ENCODE measurements around the gene DQX1.

The DQX1 gene

DNA sequence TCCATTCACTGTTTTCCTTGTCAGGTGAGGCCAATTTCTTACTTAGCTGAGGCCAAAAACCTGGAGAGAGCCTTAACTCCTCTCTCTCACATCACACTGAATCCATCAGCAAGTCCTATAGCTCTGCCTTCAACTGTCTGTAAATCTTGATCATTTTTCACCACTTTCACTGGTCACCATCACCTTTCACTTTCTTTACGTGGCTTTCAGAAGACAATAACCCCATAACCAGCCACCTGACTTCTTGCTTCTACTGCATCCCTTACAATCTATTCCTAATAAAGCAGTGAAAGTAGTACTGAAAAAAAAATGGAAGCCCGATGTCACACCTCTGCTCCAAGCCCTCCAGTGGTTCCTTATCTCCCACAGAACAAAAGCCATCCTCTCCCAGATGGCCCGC, 20.0 kb upstream of the DQX1 start:
- H3K4me3 Mint-ChIP-seq: no peak overlapping the region
- H3K36me3 Mint-ChIP-seq (ENCODE audit: low read depth): peaks cover 4% of the 10 kb centered on the region
- H3K4me1 Mint-ChIP-seq: peaks cover 20% of the 10 kb centered on the region
- H3K9me3 Mint-ChIP-seq: no peaks in the 10 kb centered on the region
- H3K27ac Mint-ChIP-seq: no peak overlapping the region
- TF ChIP-seq, protein P1, sequence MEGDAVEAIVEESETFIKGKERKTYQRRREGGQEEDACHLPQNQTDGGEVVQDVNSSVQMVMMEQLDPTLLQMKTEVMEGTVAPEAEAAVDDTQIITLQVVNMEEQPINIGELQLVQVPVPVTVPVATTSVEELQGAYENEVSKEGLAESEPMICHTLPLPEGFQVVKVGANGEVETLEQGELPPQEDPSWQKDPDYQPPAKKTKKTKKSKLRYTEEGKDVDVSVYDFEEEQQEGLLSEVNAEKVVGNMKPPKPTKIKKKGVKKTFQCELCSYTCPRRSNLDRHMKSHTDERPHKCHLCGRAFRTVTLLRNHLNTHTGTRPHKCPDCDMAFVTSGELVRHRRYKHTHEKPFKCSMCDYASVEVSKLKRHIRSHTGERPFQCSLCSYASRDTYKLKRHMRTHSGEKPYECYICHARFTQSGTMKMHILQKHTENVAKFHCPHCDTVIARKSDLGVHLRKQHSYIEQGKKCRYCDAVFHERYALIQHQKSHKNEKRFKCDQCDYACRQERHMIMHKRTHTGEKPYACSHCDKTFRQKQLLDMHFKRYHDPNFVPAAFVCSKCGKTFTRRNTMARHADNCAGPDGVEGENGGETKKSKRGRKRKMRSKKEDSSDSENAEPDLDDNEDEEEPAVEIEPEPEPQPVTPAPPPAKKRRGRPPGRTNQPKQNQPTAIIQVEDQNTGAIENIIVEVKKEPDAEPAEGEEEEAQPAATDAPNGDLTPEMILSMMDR (IDR thresholded peaks at IDR 0.05; ENCODE audit: unreplicated experiment in 3 of 3): no peak
- peaks cover 3% of the 10 kb centered on the region for H3K27me3 Mint-ChIP-seq (ENCODE audit: low read depth)

DNA sequence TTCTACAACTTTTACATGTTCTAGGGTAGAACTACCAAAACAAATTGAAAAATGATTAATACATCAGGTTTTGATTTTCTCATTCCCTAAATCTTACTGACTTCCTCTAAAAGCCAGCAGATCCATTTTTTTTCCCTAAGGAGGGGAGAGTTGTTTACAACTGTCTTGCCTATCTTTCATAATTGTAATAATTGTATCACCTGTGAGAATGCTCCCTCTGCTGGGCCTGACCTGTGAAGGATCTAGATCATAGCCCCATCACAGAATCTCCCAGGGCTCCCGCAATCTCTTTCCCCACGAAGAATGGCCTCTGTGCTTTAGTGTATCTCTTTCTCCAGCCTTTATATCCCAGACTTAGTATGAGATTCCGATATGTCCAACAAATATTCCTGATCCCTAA, 18.6 kb upstream of the DQX1 start:
- H3K27ac Mint-ChIP-seq: no peak overlapping the region
- H3K9me3 Mint-ChIP-seq: no peaks in the 10 kb centered on the region
- no peak overlapping the region for H3K4me3 Mint-ChIP-seq
- H3K27me3 Mint-ChIP-seq (ENCODE audit: low read depth): peaks cover 3% of the 10 kb centered on the region
- TF ChIP-seq, protein P1 (IDR thresholded peaks at IDR 0.05; ENCODE audit: unreplicated experiment in 3 of 3): no peak
- peaks cover 14% of the 10 kb centered on the region for H3K4me1 Mint-ChIP-seq
- H3K36me3 Mint-ChIP-seq (ENCODE audit: low read depth): peaks cover 7% of the 10 kb centered on the region

DNA sequence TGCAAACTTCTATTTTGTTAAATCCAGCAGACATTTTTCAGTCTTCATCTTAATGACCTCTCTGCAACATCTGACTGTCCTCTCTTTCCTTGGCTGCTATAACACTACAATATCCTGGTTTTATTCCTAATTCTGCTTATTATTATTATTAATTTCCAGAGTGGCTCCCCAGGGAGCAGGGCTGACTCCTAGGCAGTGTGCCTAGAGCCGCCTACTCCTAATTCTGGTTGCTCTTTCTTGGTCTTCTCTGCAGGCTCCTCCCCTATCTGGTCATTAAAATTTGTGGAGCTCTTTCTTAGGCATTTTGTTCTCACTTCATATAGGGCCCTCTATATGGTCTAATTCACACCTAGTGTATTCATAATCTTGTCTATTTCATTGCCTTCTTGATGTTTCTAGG, 16.9 kb upstream of the DQX1 start:
- Mint-ChIP-seq H3K4me3 (no peak overlapping the region), H3K27me3 (ENCODE audit: low read depth) (peaks cover 2% of the 10 kb centered on the region), H3K27ac (no peak overlapping the region), H3K36me3 (ENCODE audit: low read depth) (peaks cover 7% of the 10 kb centered on the region), H3K9me3 (no peaks in the 10 kb centered on the region), H3K4me1 (peaks cover 5% of the 10 kb centered on the region)
- TF ChIP-seq, protein P1 (IDR thresholded peaks at IDR 0.05; ENCODE audit: unreplicated experiment in 3 of 3): no peak

DNA sequence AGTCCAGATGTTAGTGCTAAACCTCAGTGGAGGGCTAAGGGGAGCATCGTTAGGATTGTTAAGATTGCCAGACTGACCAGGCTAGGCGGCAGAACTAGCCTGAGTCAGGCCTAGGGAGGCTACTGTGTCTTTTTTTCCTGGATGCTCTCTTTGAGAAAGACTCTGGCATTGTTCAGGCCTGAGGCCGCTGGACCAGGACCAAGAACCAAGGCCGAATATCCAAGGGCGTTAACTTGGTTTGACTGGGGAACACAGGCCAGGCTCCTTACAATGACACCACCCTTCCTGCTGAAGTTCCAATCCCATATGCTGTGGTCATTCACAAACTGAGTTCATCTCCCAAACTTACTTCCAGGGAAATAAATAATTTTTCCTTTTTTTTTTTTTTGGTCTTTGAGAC, 14.3 kb upstream of the DQX1 start:
- H3K36me3 Mint-ChIP-seq (ENCODE audit: low read depth): peaks cover 7% of the 10 kb centered on the region
- no peaks in the 10 kb centered on the region for H3K27me3 Mint-ChIP-seq (ENCODE audit: low read depth)
- peaks cover 4% of the 10 kb centered on the region for H3K4me1 Mint-ChIP-seq
- no peak overlapping the region for H3K4me3 Mint-ChIP-seq
- H3K27ac Mint-ChIP-seq: no peak overlapping the region
- H3K9me3 Mint-ChIP-seq: no peaks in the 10 kb centered on the region
- TF ChIP-seq, protein P1 (IDR thresholded peaks at IDR 0.05; ENCODE audit: unreplicated experiment in 3 of 3): no peak

DNA sequence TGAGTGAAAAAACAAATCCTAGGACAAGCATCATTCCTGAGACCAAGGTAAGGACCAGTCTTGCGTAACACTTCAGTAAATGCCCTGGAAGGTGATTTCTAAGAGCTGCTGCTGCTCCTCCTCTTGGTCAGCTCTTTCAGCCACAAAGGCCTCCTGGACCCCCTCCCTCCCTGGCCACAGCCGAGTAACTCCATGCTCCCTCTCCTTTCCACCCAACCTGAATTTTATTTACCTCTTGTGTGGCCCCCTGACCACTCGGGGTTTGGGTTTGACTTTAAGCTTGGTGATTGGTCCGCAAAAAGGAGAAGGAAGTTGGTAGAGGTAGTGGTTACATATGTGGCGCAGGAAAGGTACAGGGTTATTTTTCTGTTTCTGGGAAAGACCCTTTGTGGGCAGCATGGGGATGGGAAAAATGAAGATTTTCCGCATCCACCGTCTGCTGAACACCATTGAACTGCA, 12.9 kb upstream of the DQX1 start:
- Mint-ChIP-seq H3K27me3 (ENCODE audit: low read depth) (no peaks in the 10 kb centered on the region), H3K9me3 (no peaks in the 10 kb centered on the region), H3K36me3 (ENCODE audit: low read depth) (peaks cover 7% of the 10 kb centered on the region), H3K27ac (no peak overlapping the region), H3K4me1 (peaks cover 4% of the 10 kb centered on the region), H3K4me3 (no peak overlapping the region)
- TF ChIP-seq, protein P1 (IDR thresholded peaks at IDR 0.05; ENCODE audit: unreplicated experiment in 3 of 3): no peak

DNA sequence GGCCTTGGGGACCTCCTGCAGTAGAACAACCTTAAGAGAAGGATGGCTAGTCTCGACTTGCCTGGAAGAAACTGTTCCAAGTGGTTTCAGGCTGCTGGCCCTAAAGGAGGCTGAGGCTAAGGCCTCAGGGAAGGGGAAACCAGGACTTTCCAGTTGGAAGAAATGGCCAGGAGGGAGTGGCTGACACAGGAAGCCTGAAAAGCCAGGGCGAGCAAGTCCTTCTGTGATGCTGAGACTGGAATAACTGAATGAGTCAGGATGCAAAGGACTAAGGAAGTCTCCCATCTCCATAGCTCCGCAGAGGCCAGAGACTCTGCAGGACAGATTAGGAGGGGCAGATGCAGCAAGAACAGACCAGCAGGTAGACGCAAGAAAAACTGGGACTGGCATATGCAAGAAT, 11.1 kb upstream of the DQX1 start:
- TF ChIP-seq, protein P1 (IDR thresholded peaks at IDR 0.05; ENCODE audit: unreplicated experiment in 3 of 3): no peak
- Mint-ChIP-seq H3K27me3 (ENCODE audit: low read depth) (no peaks in the 10 kb centered on the region), H3K36me3 (ENCODE audit: low read depth) (peaks cover 11% of the 10 kb centered on the region), H3K9me3 (no peaks in the 10 kb centered on the region), H3K27ac (no peak overlapping the region), H3K4me1 (peaks cover 3% of the 10 kb centered on the region), H3K4me3 (no peak overlapping the region)
